HEK293 (cell line): Measurements from ENCODE around the gene SPTBN5.

Source experiments
- CTCF ChIA-PET: fragments of 350-600 bp; formaldehyde crosslinking; extraction: SDS; loops from one replicate; lab custom pipeline; 2021; ENCODE audit warnings: antibody characterized with exemption; lab: Yijun Ruan, JAX
- POLR2A ChIA-PET: fragments of 300-600 bp; formaldehyde crosslinking; extraction: SDS; loops from one replicate; lab custom pipeline; 2020; ENCODE audit warnings: antibody characterized with exemption, inconsistent platforms; lab: Yijun Ruan, JAX
- H3K27ac ChIP-seq: fragments of 200-500 bp; sonication (Bioruptor generic); 2 replicates; pipeline ENCODE4 v1.5.1; 2014; ENCODE audit warnings: low read depth, low read length, control low read depth, inconsistent platforms; ENCODE audit errors: extremely low read depth
- H3K36me3 ChIP-seq, 2 experiments: fragments of 200-500 bp in 1 of 2; sonication (Bioruptor generic) in 1 of 2; 1 replicate in 1 of 2; 2 replicates in 1 of 2; pipeline ENCODE4 v1.5.1; 2014 to 2017; ENCODE audit warnings: inconsistent platforms in 2 of 2, low read length in 2 of 2; ENCODE audit not compliant: control insufficient read depth in 2 of 2, insufficient read depth in 1 of 2
- H3K4me1 ChIP-seq: fragments of 200-500 bp; sonication (Bioruptor generic); 2 replicates; pipeline ENCODE4 v1.5.1; 2014; ENCODE audit warnings: mild to moderate bottlenecking, low read length, inconsistent platforms; ENCODE audit not compliant: control insufficient read depth, insufficient read depth
- H3K4me3 ChIP-seq: 2 replicates; pipeline ENCODE4 v1.5.1; 2011; ENCODE audit warnings: low read depth, mild to moderate bottlenecking, control low read depth, low read length, moderate library complexity
- H3K9me3 ChIP-seq: fragments of 200-500 bp; sonication (Bioruptor generic); 2 replicates; pipeline ENCODE4 v1.5.1; 2014; ENCODE audit warnings: low read depth, low read length, inconsistent platforms; ENCODE audit not compliant: control insufficient read depth, insufficient read depth
- ZNF138 ChIP-seq: fragments of 450-650 bp; formaldehyde crosslinking; IDR thresholded peaks from 2 replicates; pipeline ENCODE4 v1.5.1; 2016; ENCODE audit warnings: missing biosample characterization, missing genetic modification characterization, borderline replicate concordance
- ZNF174 ChIP-seq: fragments of 450-650 bp; formaldehyde crosslinking; IDR thresholded peaks from 2 replicates; pipeline ENCODE4 v1.5.0; 2017; ENCODE audit warnings: missing biosample characterization, mild to moderate bottlenecking, missing genetic modification characterization
- ZNF214 ChIP-seq: fragments of 450-650 bp; formaldehyde crosslinking; IDR thresholded peaks from 2 replicates; pipeline ENCODE4 v1.5.1; 2017; ENCODE audit warnings: missing biosample characterization, mild to moderate bottlenecking, missing genetic modification characterization, borderline replicate concordance
- ZNF623 ChIP-seq: fragments of 450-650 bp; formaldehyde crosslinking; IDR thresholded peaks from 2 replicates; pipeline ENCODE4 v1.5.1; 2016; ENCODE audit warnings: missing biosample characterization, missing genetic modification characterization

SPTBN5 gene

GRCh38 chr15:41799488-41799805 is 94.4 kb downstream of the SPTBN5 start (continued):
- TF ChIP-seq ZNF214 (tag by site-specific recombination), result no peak
- TF ChIP-seq ZNF138 (tag by site-specific recombination), result no peak
- no peak for TF ChIP-seq ZNF174 (tag by site-specific recombination)

GRCh38 chr15:41798607-41799487 is 95.0 kb downstream of the SPTBN5 start:
- H3K27ac ChIP-seq, result no peak overlapping the region
- no peaks in the 10 kb centered on the region for H3K4me1 ChIP-seq
- H3K9me3 ChIP-seq, result no peaks in the 10 kb centered on the region
- no peak for TF ChIP-seq ZNF623
- POLR2A ChIA-PET, result no interaction called here
- CTCF ChIA-PET, result interaction anchor here (0.6 kb wide), 1 partner anchor 85 kb away, joined by 3 read pairs; no protein-coding TSS in a partner anchor
- H3K36me3 ChIP-seq, result peaks cover 0 to 8% of the 10 kb centered on the region in 2 experiments; a peak in 1 of 3 replicates
- no peak overlapping the region for H3K4me3 ChIP-seq
